Adipocyte (in vitro differentiated cells): ENCODE measurements around the gene TKFC.

Experiments used
- DNase-seq: peaks from one replicate; pipeline ENCODE4 v3.0.0-alpha.2; 2015; ENCODE audit warnings: low read depth
- H3K27me3 ChIP-seq: replicated peaks from 2 replicates; pipeline ENCODE4 v1.7.0; 2013; ENCODE audit warnings: mild to moderate bottlenecking, low read length, moderate library complexity; ENCODE audit not compliant: control insufficient read depth, insufficient read depth
- H3K36me3 ChIP-seq: 2 replicates; pipeline ENCODE4 v1.7.0; 2013; ENCODE audit warnings: low read length, mild to moderate bottlenecking, moderate library complexity; ENCODE audit not compliant: control insufficient read depth, insufficient read depth, severe bottlenecking
- H3K4me1 ChIP-seq: 2 replicates; pipeline ENCODE4 v1.7.0; 2013; ENCODE audit warnings: mild to moderate bottlenecking, low read length, moderate library complexity; ENCODE audit not compliant: control insufficient read depth, insufficient read depth
- H3K4me3 ChIP-seq: 2 replicates; pipeline ENCODE4 v1.7.0; 2013; ENCODE audit warnings: mild to moderate bottlenecking, low read length, moderate library complexity
- H3K9ac ChIP-seq: 2 replicates; pipeline ENCODE4 v1.7.0; 2013; ENCODE audit warnings: mild to moderate bottlenecking, low read length, moderate library complexity
- H3K9me3 ChIP-seq: 2 replicates; pipeline ENCODE4 v1.7.0; 2013; ENCODE audit warnings: mild to moderate bottlenecking, low read length, moderate library complexity; ENCODE audit not compliant: control insufficient read depth

The TKFC gene

GRCh38 chr11:61332797-61333549 is at the start of gene TKFC, which contains the start of gene DDB1:
Gene TKFC (plus strand): TSS chr11:61333228. CDS start chr11:61334729, 1,501 bp downstream.
Gene DDB1 (minus strand): TSS chr11:61333105. CDS start chr11:61332968, 137 bp downstream.
- Histone ChIP-seq H3K36me3 (peaks cover 18% of the 10 kb centered on the region), H3K27me3 (no peaks in the 10 kb centered on the region), H3K4me3 (peak within 1 kb of the TSS; percentile 94), H3K9ac (peak within 1 kb of the TSS; percentile 98), H3K9me3 (no peaks in the 10 kb centered on the region), H3K4me1 (peaks cover 41% of the 10 kb centered on the region)
- peak; percentile 97 for DNase-seq

GRCh38 chr11:61283613-61284012 is 49.4 kb upstream of the TKFC start:
- Histone ChIP-seq H3K9ac (no peak overlapping the region), H3K27me3 (no peaks in the 10 kb centered on the region), H3K4me1 (no peaks in the 10 kb centered on the region), H3K4me3 (no peak overlapping the region), H3K9me3 (no peaks in the 10 kb centered on the region), H3K36me3 (peaks cover 15% of the 10 kb centered on the region)
- DNase-seq, result no peak

- no peaks in the 10 kb centered on the region for H3K9me3 ChIP-seq
- H3K36me3 ChIP-seq, result peaks cover 6% of the 10 kb centered on the region
- no peak overlapping the region for H3K9ac ChIP-seq
- DNase-seq, result no peak
- H3K4me1 ChIP-seq, result no peaks in the 10 kb centered on the region
- no peak overlapping the region for H3K4me3 ChIP-seq
- H3K27me3 ChIP-seq, result no peaks in the 10 kb centered on the region
These were observed 45.6 kb upstream of the TKFC start for GRCh38 chr11:61287338-61287977.

- H3K9ac ChIP-seq, result no peak overlapping the region
- no peaks in the 10 kb centered on the region for H3K27me3 ChIP-seq
- peaks cover 2% of the 10 kb centered on the region for H3K36me3 ChIP-seq
- H3K9me3 ChIP-seq, result no peaks in the 10 kb centered on the region
- H3K4me3 ChIP-seq, result no peak overlapping the region
- H3K4me1 ChIP-seq, result peaks cover 17% of the 10 kb centered on the region
- DNase-seq, result no peak
These were observed 41.9 kb upstream of the TKFC start for GRCh38 chr11:61290905-61291690.

GRCh38 chr11:61292356-61292755 is 40.7 kb upstream of the TKFC start:
- DNase-seq, result no peak
- no peak overlapping the region for H3K4me3 ChIP-seq
- H3K9me3 ChIP-seq, result no peaks in the 10 kb centered on the region
- H3K4me1 ChIP-seq, result peaks cover 21% of the 10 kb centered on the region
- no peaks in the 10 kb centered on the region for H3K27me3 ChIP-seq
- no peak overlapping the region for H3K9ac ChIP-seq
- no peaks in the 10 kb centered on the region for H3K36me3 ChIP-seq

GRCh38 chr11:61293867-61294716 is 38.9 kb upstream of the TKFC start:
- H3K4me3 ChIP-seq, result peak overlapping the region; percentile 84
- H3K9me3 ChIP-seq, result no peaks in the 10 kb centered on the region
- DNase-seq, result peak; percentile 84
- H3K36me3 ChIP-seq, result peaks cover 5% of the 10 kb centered on the region
- no peaks in the 10 kb centered on the region for H3K27me3 ChIP-seq
- peaks cover 39% of the 10 kb centered on the region for H3K4me1 ChIP-seq
- H3K9ac ChIP-seq, result peak overlapping the region; percentile 85

GRCh38 chr11:61294717-61295595 is 38.1 kb upstream of the TKFC start, which contains the start of gene VWCE:
Gene VWCE (minus strand): TSS chr11:61295316. CDS start chr11:61295037, 279 bp downstream.
- peak within 1 kb of the TSS; percentile 84 for H3K4me3 ChIP-seq
- H3K9ac ChIP-seq, result peak within 1 kb of the TSS; percentile 85
- H3K27me3 ChIP-seq, result no peaks in the 10 kb centered on the region
- peak; percentile 78 for DNase-seq
- peaks cover 14% of the 10 kb centered on the region for H3K36me3 ChIP-seq
- H3K9me3 ChIP-seq, result no peaks in the 10 kb centered on the region
- H3K4me1 ChIP-seq, result peaks cover 39% of the 10 kb centered on the region

GRCh38 chr11:61295596-61295926 is 37.5 kb upstream of the TKFC start:
- Histone ChIP-seq H3K4me3 (peak overlapping the region; percentile 84), H3K36me3 (peaks cover 20% of the 10 kb centered on the region), H3K27me3 (no peaks in the 10 kb centered on the region), H3K9me3 (no peaks in the 10 kb centered on the region), H3K4me1 (peaks cover 39% of the 10 kb centered on the region), H3K9ac (peak overlapping the region; percentile 85)
- DNase-seq, result no peak

- Histone ChIP-seq H3K9ac (peak overlapping the region; percentile 45), H3K36me3 (peaks cover 38% of the 10 kb centered on the region), H3K27me3 (no peaks in the 10 kb centered on the region), H3K4me1 (peaks cover 39% of the 10 kb centered on the region), H3K9me3 (no peaks in the 10 kb centered on the region), H3K4me3 (no peak overlapping the region)
- peak; percentile 50 for DNase-seq
These were observed 35.7 kb upstream of the TKFC start for GRCh38 chr11:61297341-61297740.

- no peak overlapping the region for H3K4me3 ChIP-seq
- H3K36me3 ChIP-seq, result peaks cover 42% of the 10 kb centered on the region
- no peaks in the 10 kb centered on the region for H3K27me3 ChIP-seq
- H3K9ac ChIP-seq, result peak overlapping the region; percentile 45
- no peaks in the 10 kb centered on the region for H3K9me3 ChIP-seq
- H3K4me1 ChIP-seq, result peaks cover 39% of the 10 kb centered on the region
- DNase-seq, result peak; percentile 86
These were observed 35.3 kb upstream of the TKFC start for GRCh38 chr11:61297746-61298145.
